Measurements from ENCODE around the gene TRPV3.
"Not testable (repeated sequence)": the region's sequence is repeated elsewhere in the genome, so short reads cannot be mapped to it uniquely, and the experiment has no call there.

Gene TRPV3

DNA sequence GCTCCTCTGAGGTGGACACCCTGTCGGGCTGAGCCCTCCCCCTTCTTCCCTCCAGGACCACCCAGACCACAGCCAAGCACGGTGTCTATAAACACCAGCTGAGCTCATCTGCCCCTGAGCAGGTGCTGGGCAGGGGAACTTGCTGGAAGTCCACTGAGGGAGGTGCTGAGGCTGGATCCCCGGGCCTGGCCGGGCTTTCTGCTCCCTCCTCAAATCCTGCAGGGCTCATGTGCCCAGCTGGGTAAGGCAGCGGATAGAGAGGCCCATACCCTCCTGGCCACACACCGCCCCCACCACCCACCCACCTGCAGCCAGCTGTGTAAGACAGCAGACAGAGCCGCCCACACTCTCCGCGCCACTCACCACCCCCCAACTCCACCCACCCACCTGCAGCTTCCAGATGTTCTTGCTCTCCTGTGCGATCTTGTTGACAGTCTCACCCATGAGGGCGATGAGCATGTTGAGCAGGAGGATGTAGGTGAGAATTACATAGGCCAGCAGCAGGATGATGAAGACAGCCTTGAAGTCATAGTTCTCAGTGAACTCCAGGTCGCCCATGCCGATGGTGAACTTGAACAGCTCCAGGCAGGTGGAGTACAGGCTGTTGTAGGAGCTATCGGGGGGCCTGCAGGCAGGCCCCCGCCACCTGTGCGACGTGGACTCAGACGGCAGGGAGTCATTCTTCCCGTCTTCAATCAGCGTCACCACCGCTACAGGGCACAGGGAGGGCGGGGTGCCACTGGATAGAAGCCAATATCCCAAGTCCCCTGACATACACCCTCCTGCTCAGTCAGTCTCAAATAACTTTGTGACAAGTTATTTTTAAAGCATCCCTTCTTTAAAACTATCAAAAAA, 15.9 kb upstream of the TRPV3 start:
- DNase-seq = no peak

DNA sequence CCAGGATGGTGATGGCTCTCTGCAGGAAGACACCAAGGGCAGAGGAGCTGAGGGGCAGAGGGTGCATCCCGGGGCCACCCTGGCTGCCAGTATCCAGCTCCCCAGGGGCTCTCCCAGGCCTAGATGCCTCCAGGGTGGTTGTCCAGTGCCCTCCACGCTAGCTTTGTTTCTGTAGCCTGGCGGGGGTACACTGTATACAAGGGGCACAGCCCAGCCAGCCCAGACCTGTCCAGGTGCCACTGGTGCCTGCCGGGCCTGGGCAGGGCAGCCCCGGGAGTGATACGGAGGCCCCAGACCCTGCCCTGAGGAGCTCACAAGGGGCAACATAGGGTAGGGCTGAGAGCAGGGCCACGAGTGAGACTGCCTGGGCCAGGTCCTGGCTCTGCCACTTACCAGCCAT, 14.6 kb upstream of the TRPV3 start:
- DNase-seq = no peak

DNA sequence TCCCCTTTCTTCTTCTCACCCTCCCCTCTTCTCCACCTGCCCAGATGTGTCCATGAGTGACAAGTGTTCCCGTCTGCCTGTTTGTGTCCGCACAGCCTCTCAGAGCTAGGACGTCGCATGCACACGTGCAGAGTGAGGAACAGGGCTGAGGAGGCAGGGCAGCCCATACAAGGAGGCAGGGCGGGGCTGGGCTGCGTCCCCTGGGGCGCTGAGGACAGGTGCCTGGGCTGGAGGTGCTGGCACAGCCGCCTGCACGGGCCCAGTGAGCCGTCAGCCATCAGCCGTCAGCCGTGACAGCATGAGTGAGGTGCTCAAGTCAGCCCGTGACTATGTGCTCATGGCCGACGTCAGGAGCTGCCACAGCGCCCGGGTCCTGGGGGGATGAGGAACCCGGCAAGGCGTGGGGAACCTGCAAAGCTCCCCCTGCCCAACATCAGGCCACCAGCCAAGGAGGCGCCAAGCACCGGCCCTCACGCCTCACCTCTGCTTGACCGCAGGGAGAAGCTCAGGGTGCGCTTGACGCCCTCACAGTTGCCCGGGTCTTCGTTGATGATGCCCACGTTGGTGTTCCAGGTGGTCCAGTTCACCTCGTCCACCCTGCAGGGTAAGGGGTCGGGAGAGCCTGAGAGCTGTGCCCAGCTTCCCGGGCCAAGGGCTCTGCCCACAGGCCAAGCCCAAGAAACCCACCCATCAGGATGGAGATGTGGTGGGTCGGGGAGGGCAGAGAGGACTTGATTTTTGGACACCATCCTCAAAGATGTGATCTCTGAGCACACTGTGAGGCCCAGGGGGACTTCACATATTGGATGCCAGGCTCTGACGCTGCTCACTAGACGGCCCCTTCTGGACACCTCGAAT, 13.7 kb upstream of the TRPV3 start:
- DNase-seq = no peak

DNA sequence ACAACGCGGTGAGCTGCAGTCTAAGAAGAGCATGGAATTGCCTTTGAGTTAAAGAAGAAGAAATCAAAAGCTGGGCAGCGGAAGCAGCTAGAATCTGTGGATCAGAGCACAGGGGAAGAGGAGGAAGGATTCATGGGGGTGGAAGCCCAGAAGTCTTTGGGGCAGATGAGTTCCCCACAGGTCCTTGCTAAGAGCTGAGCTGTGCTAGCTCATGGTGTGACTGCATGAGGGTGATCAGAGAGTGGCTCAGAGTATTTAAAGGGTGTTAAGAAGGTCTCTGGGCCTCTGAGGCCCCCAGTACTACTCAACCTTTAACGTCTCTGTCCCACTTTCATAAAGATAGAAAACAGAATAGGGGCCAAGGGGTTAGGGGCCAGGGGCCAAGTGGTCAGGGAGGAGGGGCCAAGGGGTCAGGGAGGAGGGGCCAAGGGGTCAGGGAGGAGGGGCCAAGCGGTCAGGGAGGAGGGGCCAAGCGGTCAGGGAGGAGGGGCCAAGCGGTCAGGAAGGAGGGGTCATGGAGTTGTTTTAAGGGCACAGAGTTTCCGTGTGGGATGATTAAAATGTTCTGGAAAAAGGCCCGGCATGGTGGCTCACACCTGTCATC, 12.0 kb upstream of the TRPV3 start:
- DNase-seq = no peak

DNA sequence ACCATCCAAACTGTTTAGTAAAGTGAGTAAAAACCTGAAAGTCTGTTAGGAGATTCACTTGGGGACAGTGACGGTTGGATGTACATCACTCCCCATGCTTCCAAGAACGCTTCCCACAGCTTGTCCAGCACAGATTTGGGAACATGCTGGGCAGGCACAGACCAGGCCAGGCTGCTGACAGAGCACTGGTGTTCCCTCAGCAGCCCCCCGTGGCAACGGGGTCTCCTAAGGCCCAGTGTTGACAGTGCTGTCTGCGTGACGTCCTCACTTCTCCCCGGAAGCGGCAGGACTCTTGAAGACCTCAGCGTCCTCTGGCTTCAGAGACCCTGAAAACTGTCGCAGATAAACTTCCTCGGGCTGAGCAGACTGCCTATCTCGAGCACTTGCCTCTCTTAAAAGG, 8.9 kb upstream of the TRPV3 start:
- DNase-seq = no peak

DNA sequence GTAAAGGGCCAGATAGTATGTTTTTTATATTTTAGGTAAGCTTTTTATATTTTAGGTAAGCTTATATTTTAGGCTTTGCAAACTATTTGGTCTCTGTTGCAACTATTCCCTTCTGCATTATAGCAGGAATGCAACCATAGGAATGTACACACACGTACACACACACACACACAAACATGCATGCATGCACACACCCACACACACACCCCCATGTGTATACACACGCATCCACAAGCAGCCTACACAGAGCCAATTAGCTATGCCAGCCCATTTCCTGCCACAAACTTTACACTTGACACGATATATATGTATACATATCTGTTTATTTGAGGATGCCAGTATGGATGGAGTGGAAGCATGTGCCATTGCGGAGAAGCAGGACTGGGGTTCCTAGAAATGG, 7.5 kb upstream of the TRPV3 start:
- peak in 1 of 5 experiments; percentile 27 for DNase-seq

DNA sequence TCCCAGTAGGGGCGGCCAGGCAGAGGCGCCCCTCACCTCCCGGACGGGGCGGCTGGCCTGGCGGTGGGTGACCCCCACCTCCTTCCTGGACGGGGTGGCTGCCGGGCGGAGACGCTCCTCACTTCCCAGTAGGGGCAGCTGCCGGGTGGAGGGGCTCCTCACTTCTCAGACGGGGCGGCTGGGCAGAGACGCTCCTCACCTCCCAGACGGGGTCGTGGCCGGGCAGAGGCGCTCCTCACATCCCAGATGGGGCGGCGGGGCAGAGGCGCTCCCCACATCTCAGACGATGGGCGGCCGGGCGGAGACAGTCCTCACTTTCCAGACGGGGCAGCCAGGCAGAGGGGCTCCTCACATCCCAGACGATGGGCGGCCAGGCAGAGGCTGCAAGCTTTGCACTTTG, 6.6 kb upstream of the TRPV3 start:
- DNase-seq = not testable (repeated sequence)

DNA sequence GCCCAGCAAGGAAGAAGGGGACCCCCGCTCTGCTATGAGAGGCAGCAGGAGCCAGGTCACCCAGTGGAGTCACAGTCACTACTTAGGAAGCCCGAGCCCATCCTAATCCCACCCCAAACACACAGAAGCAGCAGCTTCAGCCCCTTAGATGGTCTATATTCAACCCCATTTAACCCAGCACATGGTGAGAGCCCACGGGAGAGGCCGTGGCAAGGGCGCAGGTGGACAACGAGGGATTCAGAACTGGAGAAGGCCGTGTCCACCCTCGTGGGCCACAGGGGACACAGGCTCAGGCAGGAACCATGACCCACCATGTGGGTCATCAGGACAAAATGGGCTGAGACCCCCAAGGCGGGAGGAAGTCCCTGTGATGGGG, 1.6 kb upstream of the TRPV3 start:
- DNase-seq = no peak

DNA sequence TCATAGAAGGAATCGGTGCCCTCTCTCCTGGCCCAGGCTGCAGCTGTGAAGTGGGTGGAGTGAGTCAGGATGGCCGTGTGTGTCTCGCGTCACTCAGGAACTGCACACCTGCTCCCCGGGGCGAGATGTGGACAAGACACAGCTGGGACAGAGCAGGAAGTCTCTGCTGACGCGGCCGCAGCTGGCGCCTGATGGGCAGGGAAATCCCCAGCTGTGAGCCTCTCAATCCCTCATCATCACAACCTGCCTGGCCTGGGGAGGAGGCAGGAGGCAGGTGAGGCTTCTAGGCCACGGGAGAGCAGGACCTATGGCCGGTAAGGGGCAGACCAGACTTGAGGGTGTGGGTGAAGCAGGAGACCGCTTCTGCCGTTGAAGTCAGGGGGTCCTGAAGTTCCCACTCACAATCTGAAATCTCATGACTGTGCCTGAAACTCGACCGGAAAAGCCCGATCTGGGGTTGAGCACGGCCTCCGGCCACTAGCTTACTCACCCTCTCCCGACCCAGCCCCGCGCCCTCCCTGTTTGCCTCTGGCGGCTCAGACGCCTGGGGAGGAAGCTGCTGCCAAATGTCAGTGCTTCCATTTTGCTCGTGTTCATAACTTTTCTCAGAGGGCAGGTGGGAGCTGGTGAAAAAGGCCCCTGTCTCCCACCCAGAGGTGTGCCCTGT, 1.1 kb upstream of the TRPV3 start:
- peak; percentile 15 to 67 (median 24) for DNase-seq

DNA sequence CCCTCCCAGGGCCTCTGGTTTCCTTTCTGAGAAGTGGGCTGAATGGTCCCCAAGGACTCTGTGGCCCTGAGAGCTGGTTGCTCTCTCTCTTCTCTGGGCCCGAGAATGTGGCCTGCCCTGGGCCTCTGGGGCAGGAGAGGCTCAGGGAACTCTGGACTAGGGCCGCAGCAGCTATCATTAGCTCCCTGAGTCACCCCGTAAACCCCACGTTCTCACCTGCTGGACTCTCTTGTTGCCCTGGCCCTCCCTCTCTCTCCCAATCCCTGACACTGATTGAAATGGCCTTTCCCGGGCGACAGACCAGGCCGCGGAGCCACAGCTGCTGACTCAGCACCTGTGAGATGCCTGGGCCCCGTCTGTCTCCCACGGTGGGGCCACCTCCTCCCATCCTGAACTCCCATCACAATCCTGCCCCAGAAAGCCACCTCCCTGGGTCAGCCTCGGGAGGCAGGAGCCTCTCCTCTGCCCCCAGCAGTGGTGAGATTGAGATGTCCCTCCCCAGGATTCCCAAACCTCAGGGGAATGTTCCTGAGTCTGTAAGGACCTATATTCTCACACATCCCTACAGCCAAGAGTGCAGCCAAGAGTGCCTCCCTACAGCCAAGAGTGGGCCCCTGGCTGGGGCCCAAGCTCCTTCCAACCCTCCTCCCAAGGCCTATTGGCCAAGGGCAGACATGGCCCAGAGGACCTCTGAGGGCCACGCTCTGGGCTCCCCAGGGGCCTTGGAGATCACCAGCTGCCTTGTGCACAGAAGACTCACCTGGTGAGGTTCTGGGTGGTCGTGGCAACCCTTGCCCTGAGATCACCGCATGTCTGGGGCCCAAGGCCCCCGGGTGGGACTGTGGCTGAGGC, 470 bp downstream of the TRPV3 start:
- no peak for DNase-seq

DNA sequence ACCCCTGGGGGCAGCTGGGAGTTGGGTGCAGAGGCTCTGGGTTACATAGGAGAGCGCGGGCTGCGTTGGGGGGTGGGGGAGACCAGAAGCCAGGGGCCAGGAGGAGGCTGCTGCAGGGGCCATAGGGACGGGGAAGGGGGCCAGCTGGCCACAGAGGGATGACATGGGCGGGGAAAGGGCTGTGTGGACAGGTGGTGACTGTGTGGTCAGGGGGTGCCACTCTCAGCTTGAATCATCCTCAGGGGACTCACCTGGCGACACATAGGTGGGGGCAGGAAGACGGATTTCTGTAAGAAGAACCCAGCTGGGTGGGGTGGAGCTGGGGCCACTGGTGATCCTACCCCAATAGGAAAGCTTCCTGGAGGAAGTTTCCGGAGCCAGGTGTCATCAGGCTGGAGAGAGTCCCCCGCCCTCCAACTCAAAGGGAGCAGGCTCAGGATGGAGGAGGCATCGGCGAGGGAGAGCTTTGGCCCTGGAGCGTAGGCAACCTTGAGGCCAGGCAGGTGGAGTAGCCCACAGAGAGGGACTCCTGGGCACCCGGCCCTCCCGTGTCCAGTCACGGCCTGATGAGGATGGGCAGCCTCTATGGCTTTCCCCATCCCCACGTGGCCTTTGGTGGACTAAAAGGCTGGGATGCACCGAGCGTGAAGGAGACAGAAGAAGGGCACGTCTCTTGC, 1.2 kb downstream of the TRPV3 start:
- DNase-seq = no peak

DNA sequence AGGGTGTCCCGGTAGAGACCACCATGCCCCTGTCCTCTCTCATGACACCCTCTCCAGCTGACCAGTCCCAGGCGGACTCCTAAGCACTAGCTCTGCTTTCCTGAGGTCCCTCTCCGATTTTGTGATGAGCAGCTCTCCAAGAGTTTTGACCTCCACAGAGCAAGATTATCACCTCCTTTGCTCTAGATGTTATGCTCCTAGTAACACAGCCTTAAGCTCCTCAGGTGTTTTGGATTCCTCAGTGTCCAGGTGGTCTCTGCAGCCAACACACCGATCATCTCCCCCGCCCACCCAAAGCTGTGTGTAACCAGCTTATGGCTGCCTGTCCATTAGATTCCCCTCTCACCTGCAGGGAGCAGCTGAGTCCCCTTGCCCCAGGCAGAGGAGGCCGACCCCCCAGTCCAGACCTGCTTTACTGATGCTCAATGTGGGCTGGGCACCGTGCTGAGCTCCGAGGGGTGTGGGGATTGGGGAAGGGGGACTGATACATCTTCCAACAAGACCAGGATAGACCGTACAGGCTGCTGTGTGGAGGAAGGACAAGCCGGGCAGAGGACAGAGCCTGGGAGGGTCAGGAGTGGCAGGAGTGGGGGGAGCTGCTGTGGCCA, 2.3 kb downstream of the TRPV3 start:
- DNase-seq = no peak

DNA sequence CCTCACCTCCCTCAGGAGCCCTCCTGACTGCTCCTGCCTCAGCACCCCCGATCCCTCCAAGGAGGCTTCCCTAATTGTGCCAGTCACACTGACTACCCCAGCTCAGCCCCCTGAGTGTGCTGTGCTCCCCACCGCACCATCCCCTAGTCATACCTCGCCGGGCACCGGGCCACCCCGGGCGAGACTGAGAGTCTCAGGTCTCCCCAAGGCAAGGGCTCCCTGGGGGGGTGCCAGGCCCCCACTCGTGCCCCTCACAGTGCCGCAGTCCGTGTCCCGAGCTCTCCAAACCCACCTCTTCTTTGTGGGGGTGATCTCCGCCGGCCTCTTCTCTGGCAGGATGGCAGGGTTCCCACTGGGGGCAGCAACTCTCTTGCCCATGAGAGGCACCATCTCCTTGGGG, 3.2 kb downstream of the TRPV3 start:
- no peak for DNase-seq

DNA sequence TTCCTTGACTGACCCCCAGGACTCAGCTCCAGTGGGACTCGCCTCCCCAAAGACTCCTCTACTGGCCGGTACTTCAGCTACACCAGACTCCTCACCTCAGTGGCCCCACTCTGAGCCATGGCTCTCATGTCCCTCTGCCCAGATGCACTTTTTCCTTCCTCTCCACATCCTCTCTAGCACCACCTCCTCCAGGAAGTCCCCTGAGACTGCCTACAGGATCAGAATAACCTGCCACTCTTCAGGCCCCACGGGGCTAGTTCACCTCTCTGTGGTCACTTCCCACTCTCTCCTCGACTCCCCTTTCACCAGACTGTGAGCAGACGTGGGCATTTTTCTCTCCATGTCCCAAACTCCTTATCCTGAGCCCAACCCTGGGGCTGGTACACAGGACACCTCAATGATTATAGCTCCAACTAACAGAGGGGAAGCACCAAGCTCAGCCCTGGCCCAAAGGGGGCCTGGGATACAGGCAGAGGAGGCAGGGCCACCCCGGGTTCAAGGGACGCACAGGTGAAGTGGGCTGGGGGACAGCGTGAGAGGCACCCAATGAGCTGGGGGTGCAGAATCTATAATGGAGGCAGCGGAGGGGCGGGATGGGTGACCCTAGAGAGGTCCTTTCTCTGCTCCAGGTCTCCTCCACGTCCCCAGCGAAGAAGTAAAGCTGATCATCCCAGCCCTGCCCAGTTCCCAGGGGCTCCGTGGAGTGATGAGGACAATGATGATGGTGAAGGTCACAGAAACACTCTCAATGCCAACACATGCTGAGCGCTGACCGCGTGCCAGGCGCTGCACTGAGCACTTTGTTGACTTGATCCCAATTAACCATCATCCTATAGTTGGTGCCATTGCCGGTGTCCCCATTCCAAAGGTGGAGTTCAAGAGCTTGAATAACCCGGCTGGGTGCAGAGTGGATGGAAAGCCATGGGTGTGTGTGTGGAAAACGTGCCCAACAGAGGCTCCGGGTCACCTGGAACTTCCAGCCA, 3.9 kb downstream of the TRPV3 start:
- DNase-seq = no peak

DNA sequence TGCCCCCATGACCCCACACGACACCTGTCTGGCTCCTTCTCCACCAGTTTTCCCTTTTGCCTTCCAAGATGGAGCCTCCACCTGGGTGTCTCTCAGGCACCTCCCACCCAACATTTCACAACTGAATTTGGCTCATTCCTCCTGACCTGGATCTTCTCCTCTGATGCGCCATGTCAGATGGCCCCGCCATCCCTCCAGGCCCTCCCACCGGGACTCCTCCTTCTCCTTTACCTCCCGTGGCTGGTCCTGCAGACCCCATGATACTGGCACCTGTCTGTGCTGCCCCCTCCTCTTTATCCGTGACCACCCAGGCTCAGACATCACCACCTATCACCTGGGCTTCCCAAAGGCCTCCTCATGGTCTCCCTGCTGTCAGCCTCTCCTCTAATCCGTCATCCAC, 4.7 kb downstream of the TRPV3 start:
- DNase-seq = no peak

DNA sequence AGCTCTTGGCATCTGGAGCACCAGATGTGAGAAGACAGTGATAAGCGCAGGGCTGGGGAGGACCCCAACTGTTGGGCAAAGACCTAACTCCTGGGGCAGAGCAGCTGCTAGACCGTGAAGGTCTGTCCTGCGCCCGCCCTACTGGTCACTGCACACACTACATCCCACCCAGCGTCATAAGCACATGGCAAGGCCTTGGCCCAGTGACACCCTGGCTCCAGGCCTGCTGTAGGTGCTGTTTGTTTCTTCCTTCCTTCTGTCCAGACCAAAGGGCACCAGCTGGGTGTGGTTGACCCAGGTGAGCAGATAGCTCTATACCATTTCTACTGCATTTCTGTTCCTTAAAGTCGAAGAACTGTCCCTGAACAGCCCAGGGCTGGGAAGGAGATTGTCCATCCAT, 6.4 kb downstream of the TRPV3 start:
- no peak for DNase-seq

DNA sequence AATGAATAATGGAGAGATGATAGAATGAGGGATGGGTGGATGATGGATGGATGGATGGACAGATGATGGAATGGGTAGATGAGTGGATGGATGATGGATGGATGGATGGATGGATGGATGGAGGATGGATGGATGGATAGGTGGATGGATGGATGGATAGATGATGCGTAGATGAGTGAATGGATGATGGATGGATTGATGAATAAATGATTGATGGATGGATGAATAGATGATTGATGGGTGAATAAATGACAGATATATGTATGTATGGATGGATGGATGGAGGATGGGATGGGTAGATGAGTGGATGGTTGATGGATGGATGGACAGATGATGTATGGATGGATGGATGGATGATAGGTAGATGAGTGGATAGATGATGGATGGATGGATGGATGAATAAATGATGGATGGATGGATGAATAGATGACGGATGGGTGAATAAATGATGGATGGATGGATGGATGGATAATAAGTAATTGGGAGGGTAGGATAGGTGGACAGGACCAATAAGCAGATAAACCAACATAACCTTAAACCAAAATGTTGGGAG, 7.9 kb downstream of the TRPV3 start:
- DNase-seq = no peak

DNA sequence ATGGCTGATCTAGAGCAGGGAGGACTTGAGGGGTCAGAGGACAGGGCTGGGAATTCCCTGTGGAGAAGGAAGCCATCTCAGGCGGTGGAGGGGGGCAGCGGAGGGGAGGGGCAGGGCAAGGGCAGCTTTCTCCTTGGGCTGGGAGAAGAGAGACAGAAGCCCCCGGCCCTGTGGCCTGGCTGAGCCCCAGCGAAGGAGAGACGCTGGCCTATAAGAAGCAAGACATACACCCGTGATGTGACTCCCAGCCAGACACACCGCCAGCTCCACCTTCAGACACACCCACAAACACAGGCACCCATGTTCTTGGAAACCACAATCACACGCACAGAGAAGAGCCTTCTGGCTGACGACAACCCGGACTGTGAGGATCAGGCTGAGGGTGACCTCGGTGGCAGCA, 10.0 kb downstream of the TRPV3 start:
- no peak for DNase-seq

DNA sequence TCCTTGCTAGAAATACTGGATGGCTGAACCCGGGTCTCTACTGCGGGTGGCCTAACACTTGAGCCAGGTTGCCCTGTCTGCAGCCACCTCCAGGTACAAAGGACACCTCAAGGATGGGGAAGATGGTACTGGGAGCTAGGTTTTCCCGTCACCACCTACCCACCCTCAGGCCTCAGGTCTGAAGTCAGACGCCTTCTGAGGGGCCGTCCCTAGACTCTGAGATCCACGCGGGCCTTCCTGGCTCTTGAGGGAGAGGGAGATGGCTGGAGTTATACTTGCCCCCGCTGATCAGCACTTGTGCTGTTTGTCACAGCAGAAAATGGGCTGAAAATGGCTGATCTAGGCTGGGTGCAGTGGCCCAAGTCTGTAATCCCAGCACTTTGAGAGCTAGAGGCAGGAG, 10.6 kb downstream of the TRPV3 start:
- no peak for DNase-seq
